Dermis microvascular lymphatic vessel endothelial cell (primary cell): ENCODE measurements around the gene SLC9A7. TPM values are rescaled to one million over a fixed set of nuclear protein-coding genes. Genes with fewer than 3 reads are reported as not detected.

Experiments used
- DNase-seq, 2 donors: peaks; one replicate each; pipeline versions ENCODE4 v3.0.0 to v3.0.0-alpha.2; 2010; ENCODE audit warnings: low read depth in 2 of 2
- total RNA-seq: library from RNA; depleted of rRNA; stranded (reverse); fragments of >200 nt; gene quantifications from 2 replicates; pipeline ENCODE4 v1.2.1, GENCODE V29; 2014

Gene SLC9A7
- total RNA-seq, 1 donor from 2014 or later, result 9.0 TPM

GRCh38 chrX:46704767-46705386 lies 54.0 kb downstream of the SLC9A7 start:
- peak in 1 of 2 donors; percentile 24 for DNase-seq

DNA sequence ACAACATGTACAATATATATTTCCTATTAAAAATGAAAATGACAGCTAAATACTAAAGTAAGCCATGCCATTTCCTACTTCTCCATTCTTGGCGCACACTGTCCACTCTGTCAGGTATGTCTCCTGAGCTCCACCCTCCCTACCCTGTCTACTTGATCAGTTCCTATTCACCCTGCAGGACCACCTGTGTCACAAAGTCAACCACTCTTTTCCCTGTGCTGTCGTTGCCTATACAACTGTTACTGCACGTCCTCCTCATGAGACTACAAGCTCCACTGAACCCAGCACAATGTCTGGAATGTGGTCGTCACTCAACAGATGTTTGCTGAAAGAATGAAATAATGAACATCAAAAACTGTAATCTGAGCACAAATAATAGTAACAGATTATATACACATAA lies 54.9 kb downstream of the SLC9A7 start:
- no peak for DNase-seq

GRCh38 chrX:46698691-46699090 lies 60.2 kb downstream of the SLC9A7 start:
- DNase-seq, result peak in 1 of 2 donors; percentile 3

DNA sequence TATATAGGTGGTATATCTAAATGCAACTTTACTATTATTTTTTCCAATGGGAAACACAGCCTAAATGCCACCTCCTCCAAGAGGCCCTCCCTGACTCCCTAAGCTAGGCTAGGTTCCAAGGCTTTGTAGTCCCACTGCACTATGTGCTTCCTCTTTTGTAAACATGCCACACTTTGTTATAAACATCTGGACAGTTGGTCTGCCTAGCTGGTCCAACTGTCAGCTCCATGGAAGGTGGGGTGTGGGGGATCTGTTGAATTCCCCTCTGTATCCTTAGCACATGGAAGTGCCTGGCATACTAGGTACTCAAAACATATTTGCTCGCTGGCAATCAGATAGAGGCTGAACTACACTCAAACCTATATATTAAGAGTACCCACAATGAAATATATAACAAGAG lies 63.4 kb downstream of the SLC9A7 start:
- no peak for DNase-seq

DNA sequence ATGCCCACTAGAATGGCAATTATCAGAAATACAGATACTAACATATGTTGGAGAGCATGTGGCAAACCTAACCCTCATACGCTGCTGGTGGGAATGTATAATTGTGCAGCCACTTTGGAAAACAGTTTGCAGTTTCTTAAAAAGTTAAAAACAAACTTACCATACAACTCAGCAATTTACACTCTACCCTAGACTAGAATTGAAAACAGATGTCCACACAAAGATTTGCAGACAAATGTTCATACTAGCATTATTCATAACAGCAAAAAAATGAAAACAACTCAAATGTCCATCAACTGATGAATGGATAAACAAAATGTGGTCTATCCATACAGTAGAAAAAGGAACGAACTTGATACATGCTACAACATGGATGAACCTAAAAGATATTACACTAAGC lies 64.4 kb downstream of the SLC9A7 start:
- no peak for DNase-seq

DNA sequence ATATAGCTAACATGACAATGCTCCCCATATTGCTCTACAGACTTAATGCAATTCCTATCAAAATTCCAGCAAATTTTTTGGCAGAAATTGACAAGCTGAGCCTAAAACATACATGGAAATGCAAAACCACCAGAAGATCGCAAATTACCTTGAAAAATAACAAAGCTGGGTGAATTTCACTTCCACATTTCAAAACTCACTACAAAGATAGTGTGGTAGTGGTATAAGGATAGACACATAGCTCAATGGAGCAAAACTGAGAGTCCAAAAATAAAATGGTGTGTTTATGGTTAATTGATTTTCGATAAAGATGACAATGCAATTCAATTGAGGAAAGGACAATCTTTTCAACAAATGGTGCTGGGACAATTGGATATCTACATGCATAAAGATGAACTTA lies 65.8 kb downstream of the SLC9A7 start:
- DNase-seq, result no peak

DNA sequence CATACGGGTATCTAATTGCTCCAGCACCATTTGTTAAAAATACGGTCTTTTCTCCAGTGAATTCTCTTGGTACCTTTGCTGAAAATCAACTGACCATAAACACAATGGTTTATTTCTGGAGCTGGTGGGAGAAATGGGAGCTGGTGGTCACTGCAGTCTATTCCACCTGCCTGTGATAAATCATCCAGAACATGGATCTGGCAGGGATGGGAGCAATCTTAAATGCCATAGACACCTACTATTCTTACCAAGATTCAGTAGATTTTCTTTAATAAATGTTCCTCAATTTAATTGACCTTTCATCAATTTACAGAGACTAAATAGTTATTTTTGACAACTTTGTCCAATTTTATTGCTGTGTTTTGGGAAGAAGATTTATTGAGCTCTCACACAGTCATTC lies 68.1 kb downstream of the SLC9A7 start:
- no peak for DNase-seq

DNA sequence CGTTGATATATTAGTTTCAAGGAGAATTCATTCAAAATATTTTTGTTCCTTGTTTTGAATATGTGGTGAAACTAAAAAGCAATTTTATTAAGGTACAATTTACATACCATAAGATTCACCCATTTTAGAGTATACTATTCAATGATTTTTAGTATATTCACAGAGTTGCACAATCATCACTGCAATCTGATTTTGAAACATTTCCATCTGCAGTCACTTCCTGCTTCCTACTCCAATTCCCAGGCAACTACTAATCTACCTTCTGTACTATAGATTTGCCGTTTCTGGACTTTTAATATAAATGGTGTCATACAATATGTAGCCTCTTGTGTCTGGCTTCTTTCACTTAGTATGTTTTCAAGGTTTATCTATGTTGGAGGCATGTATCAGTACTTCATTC lies 71.3 kb downstream of the SLC9A7 start:
- peak in 1 of 2 donors; percentile 27 for DNase-seq

GRCh38 chrX:46686003-46686645 lies 72.8 kb downstream of the SLC9A7 start:
- DNase-seq, result peak; percentile 23 to 43

DNA sequence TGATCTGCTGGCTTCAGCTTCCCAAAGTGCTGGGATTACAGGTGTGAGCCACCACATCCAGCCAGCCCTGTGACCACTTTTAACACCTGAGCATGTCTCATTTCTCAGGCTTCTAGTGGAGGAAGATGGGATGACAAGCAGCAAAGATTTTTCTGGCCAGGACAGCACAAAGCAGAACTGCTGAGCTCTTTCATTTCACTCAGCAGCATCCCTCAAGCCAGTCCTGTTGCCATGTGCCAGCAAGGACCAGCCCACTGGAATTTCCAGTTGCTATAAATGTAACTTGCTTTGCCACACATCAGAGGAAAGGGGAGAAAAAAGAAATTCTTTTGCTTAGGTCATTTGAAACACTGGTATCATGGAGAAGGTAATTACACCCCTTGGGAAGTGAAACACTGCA lies 75.9 kb downstream of the SLC9A7 start:
- no peak for DNase-seq

DNA sequence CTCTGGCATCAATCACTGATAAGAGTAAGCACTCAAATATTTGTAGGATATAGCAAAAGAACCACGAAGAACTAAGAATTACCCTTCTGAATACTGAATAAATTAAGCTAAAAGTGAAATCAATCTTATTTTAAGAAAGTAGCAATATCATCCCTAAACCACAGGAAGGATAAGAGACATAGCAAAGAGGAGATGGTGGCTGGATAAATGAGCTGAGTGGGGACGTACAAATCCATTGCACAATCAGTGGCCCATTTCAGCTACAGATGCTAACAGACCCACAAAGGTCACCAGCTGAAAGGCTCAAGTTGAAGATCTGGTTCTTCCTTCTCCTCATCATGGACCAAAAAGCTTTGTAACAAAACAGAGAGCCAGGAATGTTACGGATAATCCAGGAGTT lies 77.1 kb downstream of the SLC9A7 start:
- DNase-seq, result no peak

DNA sequence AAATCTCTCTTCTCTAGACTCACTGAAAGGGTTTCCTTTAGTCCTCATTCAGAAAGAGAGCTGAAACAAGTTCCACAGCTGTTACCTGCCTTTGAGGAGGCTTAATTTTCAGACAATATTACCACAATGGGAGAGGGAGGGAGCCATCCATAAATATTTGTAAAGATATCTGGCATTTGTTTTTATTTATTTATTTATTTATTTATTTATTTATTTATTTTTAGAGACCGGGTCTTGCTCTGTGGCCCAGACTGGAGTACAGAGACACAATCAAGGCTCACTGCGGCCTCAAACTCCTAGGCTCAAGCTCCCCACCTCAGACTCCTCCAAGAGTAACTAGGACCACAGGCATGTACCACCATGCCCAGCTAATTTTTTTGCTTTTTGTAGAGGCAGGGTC lies 80.7 kb downstream of the SLC9A7 start:
- no peak for DNase-seq

- DNase-seq, result no peak
These were observed 82.2 kb downstream of the SLC9A7 start for GRCh38 chrX:46676399-46677356.

GRCh38 chrX:46673620-46674359 lies 85.1 kb downstream of the SLC9A7 start:
- DNase-seq, result no peak

DNA sequence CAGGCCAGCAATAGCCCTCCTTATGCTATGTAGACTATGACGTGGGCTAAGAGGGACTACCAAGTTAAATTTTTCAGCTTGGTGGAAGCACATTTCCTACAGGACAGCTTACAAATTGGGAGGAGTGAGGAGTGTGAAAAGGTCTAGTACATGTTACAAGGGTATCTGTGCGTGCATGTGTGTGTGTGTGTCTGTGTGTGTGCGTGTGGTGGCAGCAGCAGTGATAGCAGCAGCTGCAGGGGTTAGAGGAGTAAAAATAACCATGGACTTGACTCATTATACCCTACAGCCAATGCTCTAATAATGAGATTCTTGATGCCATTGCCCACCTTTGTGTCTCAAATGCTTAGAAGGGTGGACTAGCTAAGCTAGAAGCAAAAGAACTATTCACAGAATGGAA lies 88.6 kb downstream of the SLC9A7 start:
- no peak for DNase-seq

- DNase-seq, result no peak
These were observed 92.1 kb downstream of the SLC9A7 start for GRCh38 chrX:46666831-46667230.

GRCh38 chrX:46665232-46666152 lies 93.4 kb downstream of the SLC9A7 start:
- peak in 1 of 2 donors; percentile 21 for DNase-seq

- no peak for DNase-seq
These were observed 96.5 kb downstream of the SLC9A7 start for GRCh38 chrX:46662188-46662958.

DNA sequence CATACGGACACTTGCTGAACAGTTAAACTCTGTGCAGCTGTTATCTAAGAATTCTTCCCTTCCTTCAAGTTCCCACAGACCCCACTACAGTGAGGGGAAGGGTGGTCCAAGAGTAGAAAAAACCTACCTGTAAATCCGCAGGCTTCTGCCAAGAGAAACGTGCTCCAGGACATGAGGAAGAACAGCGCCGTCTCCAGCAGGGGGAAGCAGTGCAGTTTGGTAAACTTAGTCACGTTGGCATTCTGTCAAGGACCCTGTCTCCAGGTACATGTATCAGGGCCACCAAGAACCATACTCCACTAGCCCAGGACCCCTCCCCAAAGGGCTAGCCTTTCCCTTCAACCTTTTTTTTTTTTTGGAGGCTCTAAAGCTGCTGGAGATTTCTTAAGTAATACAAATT lies 105.4 kb downstream of the SLC9A7 start:
- peak; percentile 22 to 59 for DNase-seq
